Mesodermal cell (in vitro differentiated cells): ENCODE results near the gene ARL15.

Experiments used
- H3K27ac ChIP-seq: 2 replicates; pipeline ENCODE4 v1.7.0; 2013; ENCODE audit warnings: mild to moderate bottlenecking, low read depth, low read length, moderate library complexity; ENCODE audit not compliant: severe bottlenecking
- H3K36me3 ChIP-seq: 2 replicates; pipeline ENCODE4 v1.7.1; 2013; ENCODE audit warnings: mild to moderate bottlenecking, low read length, moderate library complexity; ENCODE audit not compliant: control insufficient read depth, insufficient read depth
- H3K4me1 ChIP-seq: one replicate; pipeline ENCODE4 v1.7.1; 2013; ENCODE audit warnings: mild to moderate bottlenecking, low read length; ENCODE audit not compliant: insufficient read depth, control insufficient read depth, poor library complexity, severe bottlenecking
- H3K4me3 ChIP-seq: 2 replicates; pipeline ENCODE4 v1.7.0; 2013; ENCODE audit warnings: low read length, control low read depth, mild to moderate bottlenecking; ENCODE audit not compliant: insufficient read depth, poor library complexity, severe bottlenecking; ENCODE audit errors: extremely low read depth
- H3K9me3 ChIP-seq: 2 replicates; pipeline ENCODE4 v1.7.1; 2013; ENCODE audit warnings: mild to moderate bottlenecking, low read length, moderate library complexity; ENCODE audit not compliant: control insufficient read depth
- WGBS, 2 experiments: methylation state at CpG; one replicate each; pipeline ENCODE4 v1.1.5; 2013; ENCODE audit warnings: missing lambda C conversion rate in 2 of 2; ENCODE audit not compliant: insufficient coverage in 2 of 2; 5-methylcytosine and 5-hydroxymethylcytosine counted together

ARL15 gene

DNA sequence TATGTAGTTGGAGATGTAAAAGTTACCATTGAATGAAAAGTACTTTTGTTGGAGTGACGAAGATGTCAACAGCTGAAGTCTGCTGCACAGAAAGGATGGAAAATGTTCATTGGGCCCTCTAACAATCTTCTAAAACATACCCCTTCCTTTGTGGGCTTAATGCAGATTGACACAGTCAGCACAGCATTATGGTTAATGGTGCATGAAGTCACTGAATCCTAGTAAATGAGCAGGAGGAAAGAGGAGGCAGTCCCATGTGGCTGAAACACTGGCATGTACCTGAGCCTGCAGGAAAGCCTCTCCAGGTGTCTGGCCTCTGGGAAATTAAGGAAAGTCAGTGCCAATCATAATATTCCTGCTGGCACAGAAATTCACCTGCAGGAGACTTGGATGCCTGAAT lies 153.8 kb downstream of the ARL15 start:
- no CpG with 5 or more reads among the region's 1 CpG for WGBS, 2 experiments
- H3K4me3 ChIP-seq = no peak overlapping the region
- H3K4me1 ChIP-seq = peaks cover 11% of the 10 kb centered on the region
- no peaks in the 10 kb centered on the region for H3K9me3 ChIP-seq
- no peak overlapping the region for H3K27ac ChIP-seq
- no peaks in the 10 kb centered on the region for H3K36me3 ChIP-seq

DNA sequence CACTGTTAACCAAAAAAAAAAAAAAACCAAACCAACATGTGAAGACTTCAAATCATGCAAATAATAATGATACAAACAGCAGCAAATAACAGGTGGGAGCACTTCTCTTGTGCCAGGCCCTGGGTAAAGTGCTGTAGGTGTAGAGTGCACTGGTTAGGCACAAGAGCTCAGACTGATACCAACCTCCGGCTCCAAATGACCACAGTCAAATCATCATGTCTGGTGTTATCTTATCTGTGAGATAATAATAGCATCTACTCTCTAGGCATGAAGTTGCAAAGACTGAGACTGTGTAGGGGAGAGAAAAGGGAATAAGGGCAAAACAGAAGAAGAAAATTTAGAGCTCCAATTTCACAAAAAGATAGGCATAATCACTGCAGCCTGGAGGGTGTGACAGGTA lies 159.5 kb downstream of the ARL15 start:
- no CpG with 5 or more reads among the region's 1 CpG for WGBS, 2 experiments
- Histone ChIP-seq H3K4me1 (peaks cover 6% of the 10 kb centered on the region), H3K27ac (no peak overlapping the region), H3K9me3 (no peaks in the 10 kb centered on the region), H3K4me3 (no peak overlapping the region), H3K36me3 (no peaks in the 10 kb centered on the region)

- Histone ChIP-seq H3K9me3 (no peaks in the 10 kb centered on the region), H3K4me1 (peaks cover 6% of the 10 kb centered on the region), H3K27ac (no peak overlapping the region), H3K36me3 (no peaks in the 10 kb centered on the region), H3K4me3 (no peak overlapping the region)
- WGBS, 2 experiments = 75 to 100% methylated on average over 1 of the region's 2 CpGs
Measured at GRCh38 chr5:54148858-54149257, 161.5 kb downstream of the ARL15 start.

GRCh38 chr5:54148067-54148845 lies 162.1 kb downstream of the ARL15 start:
- Histone ChIP-seq H3K4me3 (no peak overlapping the region), H3K27ac (no peak overlapping the region), H3K36me3 (no peaks in the 10 kb centered on the region), H3K9me3 (no peaks in the 10 kb centered on the region), H3K4me1 (peaks cover 6% of the 10 kb centered on the region)
- WGBS, 2 experiments = 86% methylated on average over 3 of the region's 6 CpGs; no CpG with 5 or more reads in 1 of the 2 experiments

DNA sequence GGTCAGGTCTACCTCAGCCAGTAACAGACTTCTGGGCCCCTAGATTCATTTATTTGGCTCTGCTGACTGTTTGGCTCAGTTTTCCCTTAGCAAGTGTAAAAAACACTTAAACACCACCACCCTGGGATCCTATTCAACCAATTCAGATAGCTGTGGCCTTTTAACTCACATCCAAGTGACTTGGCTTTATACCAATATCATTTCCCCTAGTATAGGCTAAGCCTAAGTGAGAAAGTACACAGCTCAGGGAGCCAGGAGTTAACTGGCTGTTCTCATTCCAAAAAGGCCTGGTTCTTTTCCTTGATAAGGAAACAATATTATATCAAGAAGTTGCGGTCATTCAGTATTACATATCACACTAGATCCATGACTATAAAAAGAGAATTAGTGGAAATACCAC lies 163.5 kb downstream of the ARL15 start:
- WGBS, 2 experiments = no CpG with 5 or more reads among the region's 1 CpG
- no peak overlapping the region for H3K4me3 ChIP-seq
- H3K4me1 ChIP-seq = no peaks in the 10 kb centered on the region
- no peaks in the 10 kb centered on the region for H3K36me3 ChIP-seq
- no peak overlapping the region for H3K27ac ChIP-seq
- no peaks in the 10 kb centered on the region for H3K9me3 ChIP-seq

GRCh38 chr5:54146390-54146789 lies 164.0 kb downstream of the ARL15 start:
- Histone ChIP-seq H3K4me1 (no peaks in the 10 kb centered on the region), H3K4me3 (no peak overlapping the region), H3K27ac (no peak overlapping the region), H3K9me3 (no peaks in the 10 kb centered on the region), H3K36me3 (no peaks in the 10 kb centered on the region)
- WGBS, 2 experiments = no CpG with 5 or more reads among the region's 3 CpGs

DNA sequence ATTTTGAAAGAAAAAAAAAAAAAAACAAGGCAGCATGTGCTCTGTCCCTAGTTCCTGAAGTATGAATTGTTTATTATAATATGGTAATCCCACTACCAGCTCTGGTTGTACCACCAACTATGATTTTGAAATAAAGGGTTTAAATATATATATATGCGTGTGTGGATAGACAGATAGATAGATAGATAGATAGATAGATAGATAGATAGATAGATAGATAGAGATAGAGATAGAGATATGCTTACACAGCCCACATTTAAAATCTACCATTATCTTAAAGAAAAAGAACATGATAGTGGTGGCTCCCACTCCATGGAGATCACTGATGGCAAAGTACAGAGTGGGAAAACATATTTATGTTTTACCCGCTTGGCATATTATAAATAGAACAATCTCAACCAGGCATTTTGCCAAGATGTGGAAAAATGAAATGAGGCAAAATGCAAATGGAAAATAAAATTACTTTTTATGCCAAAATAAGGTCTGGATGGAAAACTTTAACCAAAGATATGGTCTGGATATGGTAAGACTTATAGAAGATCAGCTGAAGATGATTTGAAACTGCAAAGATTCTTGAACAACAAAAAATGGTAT lies 170.0 kb downstream of the ARL15 start:
- Histone ChIP-seq H3K36me3 (no peaks in the 10 kb centered on the region), H3K4me1 (peaks cover 6% of the 10 kb centered on the region), H3K9me3 (no peaks in the 10 kb centered on the region), H3K4me3 (no peak overlapping the region), H3K27ac (no peak overlapping the region)
- WGBS, 2 experiments = no CpG with 5 or more reads among the region's 2 CpGs

DNA sequence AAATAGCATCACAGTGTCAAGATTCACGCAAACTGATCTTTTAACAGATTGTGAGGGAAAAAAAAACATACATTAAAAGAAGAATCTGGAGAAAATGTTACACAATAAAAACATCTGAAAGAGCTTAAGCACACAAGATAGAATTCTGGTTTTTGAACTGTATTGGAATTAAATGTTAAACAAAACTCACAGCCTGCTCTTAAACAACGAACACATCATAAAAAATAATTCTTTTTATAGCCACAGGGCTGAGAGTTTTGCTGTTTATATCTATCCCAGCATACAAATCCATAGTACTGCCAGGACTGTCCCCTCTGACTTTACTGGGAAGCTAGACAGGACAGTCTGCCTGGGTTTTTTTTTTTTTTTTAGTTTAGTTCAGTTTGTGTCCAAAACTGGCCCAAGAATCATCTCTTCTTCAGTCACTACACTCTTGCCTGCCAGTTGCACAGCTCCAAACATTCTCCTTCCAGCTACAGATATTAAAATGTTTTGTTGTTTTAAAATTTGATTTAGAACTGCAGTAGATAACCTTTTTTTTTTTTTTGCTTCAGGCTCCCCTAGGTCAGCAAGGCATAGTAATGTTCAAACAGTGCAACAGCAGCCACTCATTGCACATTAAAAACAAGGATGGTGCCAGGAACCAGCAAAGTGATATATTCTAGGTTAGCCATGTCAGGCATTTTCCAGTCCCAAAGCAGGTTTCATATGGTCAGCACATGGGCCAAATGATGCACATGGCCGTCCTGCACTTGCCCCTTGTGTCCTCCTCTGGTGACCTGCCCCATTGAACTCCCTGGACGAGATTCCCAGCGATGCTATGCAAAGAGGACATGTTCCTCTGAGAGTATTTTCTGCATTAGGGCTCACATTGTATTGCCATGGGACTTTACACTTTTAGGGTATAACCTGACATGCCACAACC lies 173.6 kb downstream of the ARL15 start:
- Histone ChIP-seq H3K4me3 (no peak overlapping the region), H3K9me3 (no peaks in the 10 kb centered on the region), H3K36me3 (no peaks in the 10 kb centered on the region), H3K27ac (no peak overlapping the region), H3K4me1 (peaks cover 17% of the 10 kb centered on the region)
- 85 to 93% methylated on average over 3 of the region's 5 CpGs for WGBS, 2 experiments

DNA sequence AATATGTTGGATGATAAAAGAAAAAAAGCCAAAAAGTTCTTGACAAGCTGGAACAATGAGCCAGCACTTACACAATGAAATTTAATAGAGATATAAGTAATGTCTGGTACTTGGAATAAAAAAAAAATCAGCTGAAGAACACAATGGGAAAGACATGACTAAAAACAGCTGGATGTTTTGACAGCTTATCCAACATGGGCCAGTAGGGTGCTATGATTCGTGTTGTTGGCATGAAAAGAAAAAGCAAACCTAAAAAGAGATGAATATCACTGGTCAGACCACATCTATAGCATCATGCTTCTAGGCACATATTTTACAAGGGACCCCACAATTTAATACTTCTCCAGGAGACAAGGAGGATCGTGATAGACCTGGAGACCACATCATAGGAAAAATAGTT lies 175.3 kb downstream of the ARL15 start:
- H3K9me3 ChIP-seq = no peaks in the 10 kb centered on the region
- H3K4me3 ChIP-seq = no peak overlapping the region
- 100% methylated on average over 1 of the region's 2 CpGs; no CpG with 5 or more reads in 1 of the 2 experiments for WGBS, 2 experiments
- peaks cover 17% of the 10 kb centered on the region for H3K4me1 ChIP-seq
- H3K27ac ChIP-seq = no peak overlapping the region
- H3K36me3 ChIP-seq = no peaks in the 10 kb centered on the region

GRCh38 chr5:54133917-54134316 lies 176.5 kb downstream of the ARL15 start:
- Histone ChIP-seq H3K4me1 (peaks cover 17% of the 10 kb centered on the region), H3K27ac (no peak overlapping the region), H3K4me3 (no peak overlapping the region), H3K9me3 (no peaks in the 10 kb centered on the region), H3K36me3 (no peaks in the 10 kb centered on the region)
